HEK293 (cell line): ENCODE measurements around the gene PCNX4.

Experiments
- CTCF ChIA-PET: fragments of 350-600 bp; formaldehyde crosslinking; extraction: SDS; loops from one replicate; lab custom pipeline; 2021; ENCODE audit warnings: antibody characterized with exemption; lab: Yijun Ruan, JAX
- POLR2A ChIA-PET: fragments of 300-600 bp; formaldehyde crosslinking; extraction: SDS; loops from one replicate; lab custom pipeline; 2020; ENCODE audit warnings: antibody characterized with exemption, inconsistent platforms; lab: Yijun Ruan, JAX
- H3K27ac ChIP-seq: fragments of 200-500 bp; sonication (Bioruptor generic); 2 replicates; pipeline ENCODE4 v1.5.1; 2014; ENCODE audit warnings: low read depth, low read length, control low read depth, inconsistent platforms; ENCODE audit errors: extremely low read depth
- H3K36me3 ChIP-seq, 2 experiments: fragments of 200-500 bp in 1 of 2; sonication (Bioruptor generic) in 1 of 2; 1 replicate in 1 of 2; 2 replicates in 1 of 2; pipeline ENCODE4 v1.5.1; 2014 to 2017; ENCODE audit warnings: inconsistent platforms in 2 of 2, low read length in 2 of 2; ENCODE audit not compliant: control insufficient read depth in 2 of 2, insufficient read depth in 1 of 2
- H3K4me1 ChIP-seq: fragments of 200-500 bp; sonication (Bioruptor generic); 2 replicates; pipeline ENCODE4 v1.5.1; 2014; ENCODE audit warnings: mild to moderate bottlenecking, low read length, inconsistent platforms; ENCODE audit not compliant: control insufficient read depth, insufficient read depth
- H3K4me3 ChIP-seq: 2 replicates; pipeline ENCODE4 v1.5.1; 2011; ENCODE audit warnings: low read depth, mild to moderate bottlenecking, control low read depth, low read length, moderate library complexity
- H3K9me3 ChIP-seq: fragments of 200-500 bp; sonication (Bioruptor generic); 2 replicates; pipeline ENCODE4 v1.5.1; 2014; ENCODE audit warnings: low read depth, low read length, inconsistent platforms; ENCODE audit not compliant: control insufficient read depth, insufficient read depth
- KLF7 ChIP-seq: fragments of 450-650 bp; formaldehyde crosslinking; IDR thresholded peaks from 2 replicates; pipeline ENCODE4 v1.5.1; 2016; ENCODE audit warnings: missing biosample characterization, missing genetic modification characterization, borderline replicate concordance
- OSR2 ChIP-seq: fragments of 450-650 bp; formaldehyde crosslinking; IDR thresholded peaks from 2 replicates; pipeline ENCODE4 v1.5.1; 2016; ENCODE audit warnings: missing biosample characterization, missing genetic modification characterization
- ZBTB8A ChIP-seq: fragments of 450-650 bp; formaldehyde crosslinking; IDR thresholded peaks from 2 replicates; pipeline ENCODE4 v1.5.1; 2016; ENCODE audit warnings: missing biosample characterization, missing genetic modification characterization
- ZNF335 ChIP-seq: fragments of 450-650 bp; formaldehyde crosslinking; conservative IDR thresholded peaks from 2 replicates; pipeline ENCODE4 v1.5.1; 2016; ENCODE audit warnings: missing biosample characterization, missing genetic modification characterization
- ZNF341 ChIP-seq: fragments of 450-650 bp; formaldehyde crosslinking; IDR thresholded peaks from 2 replicates; pipeline ENCODE4; 2016; ENCODE audit warnings: low read depth, missing biosample characterization, missing genetic modification characterization
- ZNF548 ChIP-seq: fragments of 450-650 bp; formaldehyde crosslinking; IDR thresholded peaks from 2 replicates; pipeline ENCODE4 v1.5.1; 2016; ENCODE audit warnings: missing biosample characterization, missing genetic modification characterization
- ZNF555 ChIP-seq: fragments of 450-650 bp; formaldehyde crosslinking; conservative IDR thresholded peaks from 2 replicates; pipeline ENCODE4 v1.5.1; 2017; ENCODE audit warnings: missing biosample characterization, mild to moderate bottlenecking, missing genetic modification characterization, inconsistent platforms
- ZNF571 ChIP-seq: fragments of 450-650 bp; formaldehyde crosslinking; IDR thresholded peaks from 2 replicates; pipeline ENCODE4 v1.5.0; 2017; ENCODE audit warnings: missing biosample characterization, missing genetic modification characterization
- ZNF600 ChIP-seq: fragments of 450-650 bp; formaldehyde crosslinking; IDR thresholded peaks from 2 replicates; pipeline ENCODE4 v1.5.1; 2016; ENCODE audit warnings: missing biosample characterization, missing genetic modification characterization
- ZNF629 ChIP-seq: fragments of 450-650 bp; formaldehyde crosslinking; IDR thresholded peaks from 2 replicates; pipeline ENCODE4 v1.5.1; 2017; ENCODE audit warnings: missing biosample characterization, missing genetic modification characterization
- ZNF664 ChIP-seq: fragments of 450-650 bp; formaldehyde crosslinking; IDR thresholded peaks from 2 replicates; pipeline ENCODE4 v1.5.1; 2016; ENCODE audit warnings: missing biosample characterization, missing genetic modification characterization
- ZSCAN23 ChIP-seq: fragments of 450-650 bp; formaldehyde crosslinking; IDR thresholded peaks from 2 replicates; pipeline ENCODE4 v1.5.1; 2016; ENCODE audit warnings: missing biosample characterization, missing genetic modification characterization
- TF ChIP-seq, protein P1 (sequence below): fragments of 450-650 bp; formaldehyde crosslinking; IDR thresholded peaks from 2 replicates; pipeline ENCODE4 v1.5.1; 2016; ENCODE audit warnings: missing biosample characterization, missing genetic modification characterization
- TF ChIP-seq, protein P2 (sequence below): fragments of 450-650 bp; formaldehyde crosslinking; IDR thresholded peaks from 2 replicates; pipeline ENCODE4 v1.5.1; 2017; ENCODE audit warnings: missing biosample characterization, missing genetic modification characterization
- TF ChIP-seq, protein P3 (sequence below): fragments of 450-650 bp; formaldehyde crosslinking; IDR thresholded peaks from 2 replicates; pipeline ENCODE4 v1.5.1; 2016; ENCODE audit warnings: missing biosample characterization, missing genetic modification characterization

PCNX4 gene

DNA sequence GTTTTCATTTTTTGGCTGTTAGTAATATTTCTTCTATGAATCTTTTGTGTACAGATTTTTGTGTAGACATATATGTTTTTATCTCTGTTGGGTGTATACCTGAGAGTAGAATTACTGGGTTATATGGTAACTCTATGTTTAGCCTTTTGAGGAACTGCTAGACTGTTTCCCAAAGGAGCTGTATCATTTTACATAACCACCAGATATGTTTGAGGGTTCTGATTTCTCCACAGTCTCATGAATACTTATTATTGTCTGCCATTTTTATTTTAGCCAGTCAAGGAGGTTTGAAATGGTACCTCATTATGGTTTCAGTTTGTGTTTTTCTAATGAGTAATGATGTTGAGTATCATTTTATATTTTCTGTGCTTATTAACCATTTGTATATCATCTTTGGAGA lies 1.9 kb downstream of the PCNX4 start:
- TF ChIP-seq ZNF571 (tag by site-specific recombination) (no peak), ZBTB8A (no peak), ZSCAN23 (tag by site-specific recombination) (no peak), KLF7 (tag by site-specific recombination) (no peak), ZNF555 (no peak), ZNF664 (tag by site-specific recombination) (no peak), OSR2 (tag by site-specific recombination) (no peak)
- TF ChIP-seq, protein P1, sequence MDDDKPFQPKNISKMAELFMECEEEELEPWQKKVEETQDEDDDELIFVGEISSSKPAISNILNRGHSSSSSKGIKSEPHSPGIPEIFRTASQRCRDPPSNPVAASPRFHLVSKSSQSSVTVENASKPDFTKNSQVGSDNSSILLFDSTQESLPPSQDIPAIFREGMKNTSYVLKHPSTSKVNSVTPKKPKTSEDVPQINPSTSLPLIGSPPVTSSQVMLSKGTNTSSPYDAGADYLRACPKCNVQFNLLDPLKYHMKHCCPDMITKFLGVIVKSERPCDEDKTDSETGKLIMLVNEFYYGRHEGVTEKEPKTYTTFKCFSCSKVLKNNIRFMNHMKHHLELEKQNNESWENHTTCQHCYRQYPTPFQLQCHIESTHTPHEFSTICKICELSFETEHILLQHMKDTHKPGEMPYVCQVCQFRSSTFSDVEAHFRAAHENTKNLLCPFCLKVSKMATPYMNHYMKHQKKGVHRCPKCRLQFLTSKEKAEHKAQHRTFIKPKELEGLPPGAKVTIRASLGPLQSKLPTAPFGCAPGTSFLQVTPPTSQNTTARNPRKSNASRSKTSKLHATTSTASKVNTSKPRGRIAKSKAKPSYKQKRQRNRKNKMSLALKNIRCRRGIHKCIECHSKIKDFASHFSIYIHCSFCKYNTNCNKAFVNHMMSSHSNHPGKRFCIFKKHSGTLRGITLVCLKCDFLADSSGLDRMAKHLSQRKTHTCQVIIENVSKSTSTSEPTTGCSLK = no peak
- TF ChIP-seq, protein P2, sequence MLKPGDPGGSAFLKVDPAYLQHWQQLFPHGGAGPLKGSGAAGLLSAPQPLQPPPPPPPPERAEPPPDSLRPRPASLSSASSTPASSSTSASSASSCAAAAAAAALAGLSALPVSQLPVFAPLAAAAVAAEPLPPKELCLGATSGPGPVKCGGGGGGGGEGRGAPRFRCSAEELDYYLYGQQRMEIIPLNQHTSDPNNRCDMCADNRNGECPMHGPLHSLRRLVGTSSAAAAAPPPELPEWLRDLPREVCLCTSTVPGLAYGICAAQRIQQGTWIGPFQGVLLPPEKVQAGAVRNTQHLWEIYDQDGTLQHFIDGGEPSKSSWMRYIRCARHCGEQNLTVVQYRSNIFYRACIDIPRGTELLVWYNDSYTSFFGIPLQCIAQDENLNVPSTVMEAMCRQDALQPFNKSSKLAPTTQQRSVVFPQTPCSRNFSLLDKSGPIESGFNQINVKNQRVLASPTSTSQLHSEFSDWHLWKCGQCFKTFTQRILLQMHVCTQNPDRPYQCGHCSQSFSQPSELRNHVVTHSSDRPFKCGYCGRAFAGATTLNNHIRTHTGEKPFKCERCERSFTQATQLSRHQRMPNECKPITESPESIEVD (tag by site-specific recombination) = no peak
- H3K9me3 ChIP-seq = no peaks in the 10 kb centered on the region
- CTCF ChIA-PET = no interaction called here
- H3K36me3 ChIP-seq = peaks cover 0 to 13% of the 10 kb centered on the region in 2 experiments; a peak in 1 of 3 replicates
- H3K27ac ChIP-seq = no peak overlapping the region
- POLR2A ChIA-PET = no interaction called here
- H3K4me3 ChIP-seq = peak overlapping the region; percentile 64
- H3K4me1 ChIP-seq = peaks cover 19% of the 10 kb centered on the region

DNA sequence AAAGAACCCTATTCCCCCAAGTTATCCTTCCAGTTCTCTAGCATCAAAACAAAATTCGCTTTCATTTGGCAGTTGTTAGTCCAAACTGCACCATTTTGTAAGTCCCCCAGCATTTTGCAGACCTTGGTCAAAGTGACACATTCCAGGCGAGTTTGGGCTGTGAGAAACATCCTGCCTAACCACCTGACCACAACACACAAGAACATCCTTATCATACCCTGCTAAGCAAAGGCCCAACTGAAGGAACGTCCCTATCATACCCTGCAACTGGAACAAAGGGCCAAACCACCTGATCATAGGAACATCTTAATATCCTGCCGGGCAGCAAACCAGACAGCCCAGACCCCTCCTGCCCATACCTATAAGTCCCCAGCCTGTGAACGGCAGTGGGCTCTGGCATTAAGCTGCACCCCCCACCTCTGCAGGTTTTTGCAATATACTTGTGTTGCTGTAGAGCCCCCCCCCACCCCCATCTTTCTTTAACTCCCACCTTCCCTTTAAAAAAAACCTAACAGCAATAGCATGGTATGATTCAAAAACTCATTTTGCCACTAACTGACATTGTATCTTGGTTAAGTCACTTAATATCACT lies 2.7 kb downstream of the PCNX4 start:
- no peak overlapping the region for H3K27ac ChIP-seq
- POLR2A ChIA-PET = no interaction called here
- H3K9me3 ChIP-seq = no peaks in the 10 kb centered on the region
- H3K4me3 ChIP-seq = peak overlapping the region; percentile 9
- TF ChIP-seq ZNF600 (tag by site-specific recombination) = peak; percentile 37; the same call in 1 of the 2 replicates
- TF ChIP-seq ZNF341 (tag by site-specific recombination) = no peak
- TF ChIP-seq ZNF335 (tag by site-specific recombination) = peak; percentile 43; the same call in 1 of the 2 replicates
- no peak for TF ChIP-seq ZNF548 (tag by site-specific recombination)
- H3K4me1 ChIP-seq = peaks cover 19% of the 10 kb centered on the region
- peaks cover 0 to 13% of the 10 kb centered on the region in 2 experiments; a peak in 1 of 3 replicates for H3K36me3 ChIP-seq
- CTCF ChIA-PET = interaction anchor here (1.1 kb wide), 1 partner anchor 518 kb away, joined by 4 read pairs; the partner anchor contains the start of gene CCDC175

DNA sequence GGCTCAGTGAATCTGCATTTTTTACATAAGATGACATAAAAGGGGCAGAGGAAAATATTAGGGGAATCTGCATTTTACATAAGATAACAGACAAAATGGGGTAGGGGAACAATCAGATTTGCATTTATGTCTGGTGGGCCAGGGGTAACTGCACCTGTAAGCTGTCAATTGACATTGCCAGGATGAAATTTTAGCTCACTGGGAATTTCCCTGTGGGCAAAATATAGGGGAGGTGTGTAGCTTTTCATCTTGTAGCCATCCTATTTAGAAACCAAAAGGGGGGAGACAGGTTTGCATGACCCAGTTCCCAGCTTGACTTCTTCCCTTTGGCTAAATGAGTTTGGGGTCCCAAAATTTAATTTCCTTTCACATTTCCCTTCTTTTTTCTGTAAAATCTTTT lies 3.5 kb downstream of the PCNX4 start:
- Histone ChIP-seq H3K36me3 (peaks cover 4 to 13% of the 10 kb centered on the region in 2 experiments; a peak in 2 of 3 replicates), H3K9me3 (no peaks in the 10 kb centered on the region), H3K4me3 (no peak overlapping the region), H3K4me1 (peaks cover 19% of the 10 kb centered on the region), H3K27ac (no peak overlapping the region)
- POLR2A ChIA-PET = interaction anchor here (0.8 kb wide), 1 partner anchor 70 kb away, joined by 5 read pairs; the partner anchor contains the start of gene DHRS7
- CTCF ChIA-PET = interaction anchor here (1.1 kb wide), 1 partner anchor 519 kb away, joined by 4 read pairs; the partner anchor contains the start of gene CCDC175
- TF ChIP-seq, protein P3, sequence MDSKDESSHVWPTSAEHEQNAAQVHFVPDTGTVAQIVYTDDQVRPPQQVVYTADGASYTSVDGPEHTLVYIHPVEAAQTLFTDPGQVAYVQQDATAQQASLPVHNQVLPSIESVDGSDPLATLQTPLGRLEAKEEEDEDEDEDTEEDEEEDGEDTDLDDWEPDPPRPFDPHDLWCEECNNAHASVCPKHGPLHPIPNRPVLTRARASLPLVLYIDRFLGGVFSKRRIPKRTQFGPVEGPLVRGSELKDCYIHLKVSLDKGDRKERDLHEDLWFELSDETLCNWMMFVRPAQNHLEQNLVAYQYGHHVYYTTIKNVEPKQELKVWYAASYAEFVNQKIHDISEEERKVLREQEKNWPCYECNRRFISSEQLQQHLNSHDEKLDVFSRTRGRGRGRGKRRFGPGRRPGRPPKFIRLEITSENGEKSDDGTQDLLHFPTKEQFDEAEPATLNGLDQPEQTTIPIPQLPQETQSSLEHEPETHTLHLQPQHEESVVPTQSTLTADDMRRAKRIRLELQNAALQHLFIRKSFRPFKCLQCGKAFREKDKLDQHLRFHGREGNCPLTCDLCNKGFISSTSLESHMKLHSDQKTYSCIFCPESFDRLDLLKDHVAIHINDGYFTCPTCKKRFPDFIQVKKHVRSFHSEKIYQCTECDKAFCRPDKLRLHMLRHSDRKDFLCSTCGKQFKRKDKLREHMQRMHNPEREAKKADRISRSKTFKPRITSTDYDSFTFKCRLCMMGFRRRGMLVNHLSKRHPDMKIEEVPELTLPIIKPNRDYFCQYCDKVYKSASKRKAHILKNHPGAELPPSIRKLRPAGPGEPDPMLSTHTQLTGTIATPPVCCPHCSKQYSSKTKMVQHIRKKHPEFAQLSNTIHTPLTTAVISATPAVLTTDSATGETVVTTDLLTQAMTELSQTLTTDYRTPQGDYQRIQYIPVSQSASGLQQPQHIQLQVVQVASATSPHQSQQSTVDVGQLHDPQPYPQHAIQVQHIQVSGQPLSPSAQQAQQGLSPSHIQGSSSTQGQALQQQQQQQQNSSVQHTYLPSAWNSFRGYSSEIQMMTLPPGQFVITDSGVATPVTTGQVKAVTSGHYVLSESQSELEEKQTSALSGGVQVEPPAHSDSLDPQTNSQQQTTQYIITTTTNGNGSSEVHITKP (tag by site-specific recombination) = peak; percentile 70; the same call in 1 of the 2 replicates
- no peak for TF ChIP-seq ZNF629
